Endothelial cell of umbilical vein (primary cell): ENCODE data around the gene TGFBI. TPM values are rescaled to one million over a fixed set of nuclear protein-coding genes. Genes with fewer than 3 reads are reported as not detected.

Experiments
- BruUV-seq: library from RNA; stranded (reverse); fragments of 400-500 nt; replicated peaks from 2 replicates; lab custom pipeline; 2021; lab: Mats Ljungman, UMichigan
- CTCF ChIA-PET: fragments of 300-600, 350-600 bp; sonication (Branson Sonifier 250); formaldehyde crosslinking; loops from one replicate; lab custom pipeline; 2021; ENCODE audit warnings: antibody characterized with exemption, inconsistent platforms; lab: Charles Lee
- POLR2A ChIA-PET: fragments of 300-600, 350-600 bp; sonication (Branson Sonifier 250); formaldehyde crosslinking; loops from one replicate; lab custom pipeline; 2021; ENCODE audit warnings: antibody characterized with exemption, inconsistent platforms; lab: Charles Lee
- DNase-seq: peaks from one replicate; pipeline ENCODE4 v3.0.0-alpha.2; 2011; ENCODE audit warnings: low read depth, low spot score
- FAIRE-seq: peaks from 2 replicates; lab custom pipeline; 2011; peaks lifted over from hg19 to GRCh38; lab: Jason Lieb, UNC
- H2AFZ ChIP-seq: 2 replicates; pipeline ENCODE4 v1.6.0; 2012; ENCODE audit warnings: low read depth, low read length, control low read depth, inconsistent platforms
- H3K27ac ChIP-seq: 2 replicates; pipeline ENCODE4 v1.5.1; 2011; ENCODE audit warnings: low read depth, mild to moderate bottlenecking, control low read depth, low read length, moderate library complexity; ENCODE audit not compliant: insufficient read depth
- H3K27me3 ChIP-seq, 2 experiments: 2 replicates each; pipeline versions ENCODE4 v1.6.0 to v1.6.1; 2011; ENCODE audit warnings: low read length in 2 of 2, mixed read lengths in 1 of 2; ENCODE audit not compliant: control insufficient read depth in 2 of 2, insufficient read depth in 2 of 2
- H3K36me3 ChIP-seq, 2 experiments: 2 replicates in 1 of 2; 3 replicates in 1 of 2; pipeline ENCODE4 v1.5.1; 2011; ENCODE audit warnings: low read length in 2 of 2, mild to moderate bottlenecking in 1 of 2, moderate library complexity in 1 of 2; ENCODE audit not compliant: control insufficient read depth in 2 of 2, insufficient read depth in 2 of 2; ENCODE audit errors: extremely low read depth in 1 of 2
- H3K4me1 ChIP-seq: 3 replicates; pipeline ENCODE4 v1.5.1; 2011; ENCODE audit warnings: mild to moderate bottlenecking, low read length; ENCODE audit not compliant: control insufficient read depth, insufficient read depth; ENCODE audit errors: extremely low read depth
- H3K4me2 ChIP-seq: 2 replicates; pipeline ENCODE4 v1.6.1; 2011; ENCODE audit warnings: low read length, control low read depth, mixed read lengths; ENCODE audit not compliant: insufficient read depth
- H3K4me3 ChIP-seq, 3 experiments: fragments of 200-600 bp in 1 of 3; sonication (generic), shearing (Covaris generic) in 1 of 3; replicated peaks in 1 of 3; 2 replicates each; pipeline ENCODE4 v1.5.1; 2011 to 2016; ENCODE audit warnings: control low read depth in 3 of 3, low read length in 3 of 3, mild to moderate bottlenecking in 2 of 3, inconsistent platforms in 1 of 3, low read depth in 1 of 3, moderate library complexity in 1 of 3; ENCODE audit not compliant: insufficient read depth in 1 of 3
- H3K79me2 ChIP-seq: 2 replicates; pipeline ENCODE4 v1.6.0; 2012; ENCODE audit warnings: low read length, inconsistent platforms; ENCODE audit not compliant: control insufficient read depth, insufficient read depth
- H3K9ac ChIP-seq: replicated peaks from 2 replicates; pipeline ENCODE3; 2011; ENCODE audit warnings: low read length, control low read depth; ENCODE audit not compliant: insufficient read depth; ENCODE audit errors: extremely low read depth
- H3K9me1 ChIP-seq: replicated peaks from 3 replicates; pipeline ENCODE4 v1.6.0; 2011; ENCODE audit warnings: mild to moderate bottlenecking, low read length; ENCODE audit not compliant: control insufficient read depth, insufficient read depth; ENCODE audit errors: extremely low read depth
- H3K9me3 ChIP-seq: replicated peaks from 2 replicates; pipeline ENCODE4 v1.5.1; 2012; ENCODE audit warnings: low read length, inconsistent platforms; ENCODE audit not compliant: control insufficient read depth, insufficient read depth
- H4K20me1 ChIP-seq: replicated peaks from 2 replicates; pipeline ENCODE3; 2011; ENCODE audit warnings: mild to moderate bottlenecking, low read length; ENCODE audit not compliant: control insufficient read depth, insufficient read depth; ENCODE audit errors: extremely low read depth
- EZH2 ChIP-seq: IDR thresholded peaks from 2 replicates; pipeline ENCODE4 v1.6.1; 2012; ENCODE audit warnings: borderline replicate concordance, low read depth, mild to moderate bottlenecking, moderate library complexity, low read length, inconsistent platforms; ENCODE audit not compliant: severe bottlenecking
- FOS ChIP-seq: IDR thresholded peaks from 2 replicates; pipeline ENCODE4 v1.6.1; 2011; ENCODE audit warnings: mild to moderate bottlenecking, low read length, moderate library complexity, borderline replicate concordance; ENCODE audit not compliant: insufficient read depth
- GATA2 ChIP-seq: IDR thresholded peaks from 2 replicates; pipeline ENCODE4 v1.7.0; 2011; ENCODE audit warnings: low read depth, mild to moderate bottlenecking, moderate library complexity, mixed read lengths, low read length; ENCODE audit not compliant: insufficient read length, insufficient read depth
- JUN ChIP-seq: IDR thresholded peaks from 2 replicates; pipeline ENCODE4 v1.6.1; 2011; ENCODE audit warnings: borderline replicate concordance, low read depth; ENCODE audit not compliant: insufficient read length, insufficient read depth
- MYC ChIP-seq: IDR thresholded peaks from one replicate; pipeline ENCODE4 v1.6.1; 2011; ENCODE audit warnings: mild to moderate bottlenecking, low read depth, low read length
- POLR2A ChIP-seq: IDR thresholded peaks from 2 replicates; pipeline ENCODE4 v1.6.1; 2012; ENCODE audit warnings: low read depth, mild to moderate bottlenecking, control low read depth, low read length
- POLR2AphosphoS5 ChIP-seq: IDR thresholded peaks from 2 replicates; pipeline ENCODE4 v1.6.1; 2012; ENCODE audit warnings: low read depth, mild to moderate bottlenecking, control low read depth, low read length, moderate library complexity; ENCODE audit not compliant: insufficient read depth
- dilution Hi-C: fragments of 300-500 bp; cut with MboI; formaldehyde crosslinking; loops from one replicate; pipeline ENCODE4 v1.15.0; 2019; ENCODE audit warnings: low sequenced_read_pairs; ENCODE audit not compliant: extremely low pct_ligation_motif_present
- intact Hi-C: fragments of 100-400 bp; cut with micrococcal nuclease; formaldehyde crosslinking; loops from one replicate; pipeline ENCODE4 v1.10.0; 2022
- polyA plus RNA-seq, 4 experiments: library from polyadenylated mRNA; depleted of rRNA in 3 of 4; stranded (reverse) in 3 of 4; unstranded in 1 of 4; fragments of >200 nt; gene quantifications; 2 replicates each; pipeline versions ENCODE4 v1.2.1 to v1.2.3, GENCODE V29; 2011 to 2012; ENCODE audit warnings: missing spikeins in 1 of 4
- total RNA-seq: library from RNA; stranded (reverse); gene quantifications from 2 replicates; pipeline ENCODE4 v1.2.3, GENCODE V29; 2021
- TF ChIP-seq, protein P1 (sequence below): IDR thresholded peaks from 2 replicates; pipeline ENCODE4 v1.6.1; 2011; ENCODE audit not compliant: insufficient read depth, insufficient read length
- TF ChIP-seq, protein P2 (sequence below), 2 donors: IDR thresholded peaks; 1 replicate in 1 of 2; 2 replicates in 1 of 2; pipeline ENCODE4 v1.5.1; 2011; ENCODE audit warnings: low read length in 2 of 2, mild to moderate bottlenecking in 2 of 2, moderate library complexity in 2 of 2, control low read depth in 1 of 2, inconsistent platforms in 1 of 2, low read depth in 1 of 2; ENCODE audit not compliant: insufficient read depth in 1 of 2; ENCODE audit errors: extremely low read depth in 1 of 2

The TGFBI gene
- total and polyA plus RNA-seq, 2 donors (not counting 3 experiments of a cell fraction or from before 2014, with no cell fraction given): 6.5 to 18.9 TPM

DNA sequence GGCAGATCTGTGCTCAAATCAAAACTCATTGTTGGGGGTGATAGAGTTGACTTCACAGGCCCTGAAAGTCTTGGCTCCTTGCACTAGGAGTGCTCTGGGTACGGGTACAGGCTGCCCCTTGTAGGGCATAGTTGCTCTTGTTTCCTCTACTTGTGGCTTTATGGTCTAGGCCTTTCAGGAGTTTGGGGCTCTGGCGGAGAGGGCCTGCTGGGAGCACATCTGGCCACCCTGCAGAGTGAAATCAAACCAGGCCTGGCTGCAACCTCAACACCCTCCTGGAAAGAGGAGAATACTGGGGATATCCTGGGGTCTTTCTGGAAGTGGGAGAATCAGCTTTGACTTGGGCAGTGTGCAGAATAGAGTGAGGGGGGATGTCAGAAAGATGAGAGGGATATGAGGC, 1.5 kb downstream of the TGFBI start:
- no peak overlapping the region for H3K27ac ChIP-seq
- no peaks in the 10 kb centered on the region for H3K36me3 ChIP-seq

DNA sequence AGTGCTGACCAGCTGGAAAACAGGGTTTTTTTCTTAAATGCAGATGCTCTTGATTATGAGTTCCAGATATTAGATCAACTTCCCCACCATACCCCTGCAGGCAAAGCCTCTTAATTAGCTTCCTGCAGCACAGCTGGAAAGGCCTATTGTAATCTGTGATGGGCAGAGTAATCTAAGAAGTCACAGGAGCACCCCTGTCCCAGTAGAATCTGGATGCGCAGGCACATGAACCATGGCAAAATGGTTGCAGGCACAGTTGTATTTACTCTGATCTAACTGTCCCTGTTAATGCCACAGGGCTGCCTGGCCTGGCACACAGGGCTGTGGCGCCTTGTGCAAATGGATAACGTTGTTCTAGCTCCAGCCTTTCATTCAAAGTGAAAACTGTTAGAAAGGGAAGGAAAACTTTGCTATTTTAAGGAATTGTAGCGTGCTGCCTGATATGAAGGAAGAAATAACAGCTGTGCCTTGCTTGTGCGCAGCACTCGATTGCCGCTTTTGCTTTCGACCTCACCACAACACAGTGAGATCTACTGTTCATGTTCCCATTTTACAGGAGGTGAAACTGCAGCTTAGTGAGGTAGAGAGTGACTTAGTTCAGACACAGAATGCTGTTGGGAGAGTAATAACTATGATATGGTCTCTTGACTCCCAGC, 2.3 kb downstream of the TGFBI start:
- Histone ChIP-seq H3K27me3 (no peaks in the 10 kb centered on the region), H3K4me3 (no peak overlapping the region), H3K9me3 (no peaks in the 10 kb centered on the region), H3K27ac (no peak overlapping the region), H3K36me3 (no peaks in the 10 kb centered on the region), H4K20me1 (no peaks in the 10 kb centered on the region), H3K79me2 (no peaks in the 10 kb centered on the region), H2AFZ (no peak overlapping the region), H3K4me2 (no peak overlapping the region), H3K9me1 (no peaks in the 10 kb centered on the region), H3K9ac (no peak overlapping the region), H3K4me1 (peaks cover 5% of the 10 kb centered on the region)
- TF ChIP-seq MYC (no peak), FOS (no peak), POLR2A (no peak), JUN (no peak), POLR2AphosphoS5 (no peak), EZH2 (no peak), GATA2 (no peak)
- TF ChIP-seq, protein P1, sequence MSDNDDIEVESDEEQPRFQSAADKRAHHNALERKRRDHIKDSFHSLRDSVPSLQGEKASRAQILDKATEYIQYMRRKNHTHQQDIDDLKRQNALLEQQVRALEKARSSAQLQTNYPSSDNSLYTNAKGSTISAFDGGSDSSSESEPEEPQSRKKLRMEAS: no peak
- TF ChIP-seq, protein P2, sequence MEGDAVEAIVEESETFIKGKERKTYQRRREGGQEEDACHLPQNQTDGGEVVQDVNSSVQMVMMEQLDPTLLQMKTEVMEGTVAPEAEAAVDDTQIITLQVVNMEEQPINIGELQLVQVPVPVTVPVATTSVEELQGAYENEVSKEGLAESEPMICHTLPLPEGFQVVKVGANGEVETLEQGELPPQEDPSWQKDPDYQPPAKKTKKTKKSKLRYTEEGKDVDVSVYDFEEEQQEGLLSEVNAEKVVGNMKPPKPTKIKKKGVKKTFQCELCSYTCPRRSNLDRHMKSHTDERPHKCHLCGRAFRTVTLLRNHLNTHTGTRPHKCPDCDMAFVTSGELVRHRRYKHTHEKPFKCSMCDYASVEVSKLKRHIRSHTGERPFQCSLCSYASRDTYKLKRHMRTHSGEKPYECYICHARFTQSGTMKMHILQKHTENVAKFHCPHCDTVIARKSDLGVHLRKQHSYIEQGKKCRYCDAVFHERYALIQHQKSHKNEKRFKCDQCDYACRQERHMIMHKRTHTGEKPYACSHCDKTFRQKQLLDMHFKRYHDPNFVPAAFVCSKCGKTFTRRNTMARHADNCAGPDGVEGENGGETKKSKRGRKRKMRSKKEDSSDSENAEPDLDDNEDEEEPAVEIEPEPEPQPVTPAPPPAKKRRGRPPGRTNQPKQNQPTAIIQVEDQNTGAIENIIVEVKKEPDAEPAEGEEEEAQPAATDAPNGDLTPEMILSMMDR (IDR thresholded peaks at IDR 0.05; ENCODE audit: extremely low read depth in 1 of 2, insufficient read depth in 1 of 2, low read depth in 1 of 2, low read length in 2 of 2): no peak
- ChIA-PET CTCF (interaction anchor here (0.9 to 1.9 kb wide), 3 partner anchors 16 to 51 kb away, joined by 3 to 8 read pairs (median 3); no protein-coding TSS in a partner anchor), POLR2A (no interaction called here)
- DNase-seq (no peak), FAIRE-seq (no peak)
- intact Hi-C loops (no loop called here), dilution Hi-C loops (no loop called here)
- no TSS peak for BruUV-seq

More for the DNA sequence above, 1.5 kb downstream of the TGFBI start:
- Histone ChIP-seq H2AFZ (no peak overlapping the region), H4K20me1 (no peaks in the 10 kb centered on the region), H3K4me3 (no peak overlapping the region), H3K79me2 (no peaks in the 10 kb centered on the region), H3K4me2 (no peak overlapping the region), H3K9me1 (no peaks in the 10 kb centered on the region), H3K9me3 (no peaks in the 10 kb centered on the region), H3K4me1 (peaks cover 3% of the 10 kb centered on the region), H3K9ac (no peak overlapping the region), H3K27me3 (no peaks in the 10 kb centered on the region)
- ChIA-PET POLR2A (no interaction called here), CTCF (interaction anchor here (1.7 to 4.9 kb wide), 2 partner anchors 51 to 52 kb away, joined by 4 to 19 read pairs; no protein-coding TSS in a partner anchor)
- FAIRE-seq (no peak), DNase-seq (no peak)
- dilution Hi-C loops: no loop called here
- TF ChIP-seq, protein P2 (IDR thresholded peaks at IDR 0.05; ENCODE audit: extremely low read depth in 1 of 2, insufficient read depth in 1 of 2, low read depth in 1 of 2, low read length in 2 of 2): no peak
- intact Hi-C loops: no loop called here
- BruUV-seq: no TSS peak
